ENCODE measurements around the gene SOCS6.
"Not testable (repeated sequence)": the region's sequence is repeated elsewhere in the genome, so short reads cannot be mapped to it uniquely, and the experiment has no call there.

- TF ChIP-seq CTCF, POLR2A (IDR thresholded peaks at IDR 0.05): not testable (repeated sequence)
These were observed 69.2 kb downstream of the SOCS6 start for GRCh38 chr18:70358105-70358406.
